Stomach (tissue), 9 donors: Measurements from ENCODE around the gene RTN3. TPM values are rescaled to one million over a fixed set of nuclear protein-coding genes. Genes with fewer than 3 reads are reported as not detected.
A peak's percentile ranks its signal among the peaks of the same experiment; 100 is the strongest.

Experiments used
- DNase-seq, 2 donors: peaks; one replicate each; pipeline versions ENCODE4 v3.0.0 to v3.0.0-alpha.2; 2013 to 2019
- H3K27ac ChIP-seq, 5 donors: fragments of 200-600 bp in 4 of 5; sonication (generic) in 4 of 5; one replicate each; pipeline ENCODE4 v1.5.1; 2013 to 2019; ENCODE audit warnings: mild to moderate bottlenecking in 1 of 5, moderate library complexity in 1 of 5
- H3K27me3 ChIP-seq, 3 donors: fragments of 200-600 bp; sonication (generic); one replicate each; pipeline ENCODE4 v1.5.1; 2017 to 2019; ENCODE audit warnings: mixed run types in 1 of 3
- H3K36me3 ChIP-seq, 4 donors: fragments of 200-600 bp; sonication (generic); 1 replicate in 3 of 4; 2 replicates in 1 of 4; pipeline ENCODE4 v1.5.1; 2016 to 2019
- H3K4me1 ChIP-seq, 4 donors: fragments of 200-600 bp; sonication (generic); one replicate each; pipeline ENCODE4 v1.5.1; 2016 to 2019
- H3K4me3 ChIP-seq, 4 donors: fragments of 200-600 bp; sonication (generic) in 3 of 4; one replicate each; pipeline ENCODE4 v1.5.1; 2016 to 2019; ENCODE audit warnings: mild to moderate bottlenecking in 1 of 4
- H3K9me3 ChIP-seq, 4 donors: fragments of 200-600 bp; sonication (generic); one replicate each; pipeline ENCODE4 v1.5.1; 2016 to 2019
- CTCF ChIP-seq, 7 experiments: fragments of 450-650 bp in 4 of 7; fragments of 200-600 bp in 3 of 7; sonication (generic) in 3 of 7; IDR thresholded peaks; one replicate each; pipeline ENCODE4 v1.5.1; 2016 to 2019; ENCODE audit warnings: antibody characterized with exemption in 7 of 7, control low read depth in 2 of 7, mild to moderate bottlenecking in 1 of 7
- EP300 ChIP-seq: sonication (generic); formaldehyde crosslinking; IDR thresholded peaks from one replicate; pipeline ENCODE4 v1.6.1; 2017; ENCODE audit warnings: antibody characterized with exemption
- POLR2A ChIP-seq, 4 donors: fragments of 450-650 bp; IDR thresholded peaks; one replicate each; pipeline ENCODE4 v1.6.1; 2016; ENCODE audit warnings: antibody characterized with exemption in 4 of 4, control low read depth in 2 of 4, mild to moderate bottlenecking in 1 of 4, moderate library complexity in 1 of 4
- POLR2AphosphoS5 ChIP-seq, 3 donors: sonication (generic); formaldehyde crosslinking; IDR thresholded peaks; one replicate each; pipeline ENCODE4 v1.6.1; 2016; ENCODE audit warnings: antibody characterized with exemption in 3 of 3
- WGBS, 5 donors: extraction: QIAGEN DNeasy Blood & Tissue Kit in 3 of 5; methylation state at CpG; one replicate each; pipeline versions ENCODE4 v1.1.5 to v1.1.7; 2013 to 2018; 5-methylcytosine and 5-hydroxymethylcytosine counted together
- intact Hi-C: fragments of 100-400 bp; cut with DNase I; formaldehyde crosslinking; loops from one replicate; pipeline ENCODE4 v1.15.1; 2023; ENCODE audit warnings: low total_unique reads
- polyA plus RNA-seq, 3 donors: library from polyadenylated mRNA; stranded (reverse); fragments of 200-250 nt; gene quantifications; one replicate each; pipeline ENCODE4 v1.2.3, GENCODE V29; 2013
- small RNA-seq, 4 donors: library from RNA; depleted of rRNA; stranded (forward); fragments of <200 nt; gene quantifications; one replicate each; pipeline ENCODE3, GENCODE V24; 2016
- total RNA-seq, 5 donors: library from RNA; depleted of rRNA; stranded (reverse); fragments of >200 nt; gene quantifications; one replicate each; pipeline versions ENCODE4 v1.1.0 to v1.2.3, GENCODE V29; 2014 to 2016
- donor health status: healthy with polysubstance abuse.
- donor health status: Bipolar disorder and iron deficiency.
- donor health status: healthy.

RTN3 gene
- total and polyA plus RNA-seq, 8 donors: 22.2 to 83.8 (median 30.3) TPM

GRCh38 chr11:63802637-63803414, 121.5 kb downstream of the RTN3 start:
- H3K36me3 ChIP-seq: no peaks in the 10 kb centered on the region
- H3K4me1 ChIP-seq: no peaks in the 10 kb centered on the region
- intact Hi-C loops: no loop called here
- H3K27me3 ChIP-seq: no peaks in the 10 kb centered on the region
- no peaks in the 10 kb centered on the region for H3K9me3 ChIP-seq
- no peak for TF ChIP-seq POLR2A (IDR thresholded peaks at IDR 0.05)
- no peak for TF ChIP-seq CTCF (IDR thresholded peaks at IDR 0.05)
- TF ChIP-seq EP300: no peak
- TF ChIP-seq POLR2AphosphoS5 (IDR thresholded peaks at IDR 0.05): no peak
- no peak overlapping the region for H3K4me3 ChIP-seq
- no peak for DNase-seq
- WGBS, 5 donors: 73 to 94% (median 91%) methylated on average over 10 of the region's 10 CpGs
- H3K27ac ChIP-seq: no peak overlapping the region

GRCh38 chr11:63804259-63804658, 123.0 kb downstream of the RTN3 start:
- H3K9me3 ChIP-seq: no peaks in the 10 kb centered on the region
- H3K4me1 ChIP-seq: no peaks in the 10 kb centered on the region
- TF ChIP-seq POLR2AphosphoS5 (IDR thresholded peaks at IDR 0.05) (peak in 1 of 3 donors; percentile 74), EP300 (no peak)
- 31 to 58% (median 46%) methylated on average over 6 of the region's 6 CpGs for WGBS, 5 donors
- H3K36me3 ChIP-seq: no peaks in the 10 kb centered on the region
- no peaks in the 10 kb centered on the region for H3K27me3 ChIP-seq
- intact Hi-C loops: no loop called here
- H3K4me3 ChIP-seq: no peak overlapping the region
- no peak overlapping the region for H3K27ac ChIP-seq
- peak; percentile 26 to 89 for DNase-seq

GRCh38 chr11:63805844-63806415, 124.6 kb downstream of the RTN3 start:
- Histone ChIP-seq H3K27ac (no peak overlapping the region), H3K9me3 (no peaks in the 10 kb centered on the region), H3K36me3 (no peaks in the 10 kb centered on the region), H3K4me3 (no peak overlapping the region), H3K4me1 (no peaks in the 10 kb centered on the region), H3K27me3 (no peaks in the 10 kb centered on the region)
- intact Hi-C loops: loop anchor here (5.0 kb wide), 1 partner anchor 34 kb away; no protein-coding TSS in a partner anchor
- TF ChIP-seq CTCF (IDR thresholded peaks at IDR 0.05) (no peak), POLR2AphosphoS5 (IDR thresholded peaks at IDR 0.05) (no peak), POLR2A (IDR thresholded peaks at IDR 0.05) (no peak)
- peak in 1 of 2 donors; percentile 24 for DNase-seq
- 77 to 83% (median 81%) methylated on average over 9 of the region's 9 CpGs for WGBS, 5 donors

Small RNAs within 50 kb of the gene (small RNA-seq; reads per million reads assigned to genes)
- gene AP000753.3 (0 reads per million in 4 donors), gene RN7SL596P (0 reads per million in 4 donors)

Other genes starting within 250 kb of the RTN3 start
- 1 to 10 TPM in 2 of 5 donors, not detected in 3; 1.8 to 2.4 TPM for gene PLAAT5, start 190.3 kb upstream of the RTN3 start, total RNA-seq
- 1 to 10 TPM; 1.1 to 1.9 (median 1.9) TPM for gene PLAAT5, start 190.3 kb upstream of the RTN3 start, polyA plus RNA-seq
- under 1 TPM in 1 of 5 donors, not detected in 4; 0.55 TPM for gene LGALS12, start 175.4 kb upstream of the RTN3 start, total RNA-seq
- 1 to 10 TPM in 1 of 3 donors, under 1 TPM in 2; 0.38 to 1.1 (median 0.44) TPM for gene LGALS12, start 175.4 kb upstream of the RTN3 start, polyA plus RNA-seq
- 100 to 1,000 TPM in 1 of 5 donors, 10 to 100 TPM in 3, 1 to 10 TPM in 1; 4.0 to 121 (median 12.7) TPM for gene PLAAT4, start 144.7 kb upstream of the RTN3 start, total RNA-seq
- 100 to 1,000 TPM in 1 of 3 donors, 10 to 100 TPM in 2; 86.9 to 262 (median 98.5) TPM for gene PLAAT4, start 144.7 kb upstream of the RTN3 start, polyA plus RNA-seq
- gene PLAAT2, start 118.1 kb upstream of the RTN3 start, total RNA-seq: 10 to 100 TPM in 1 of 5 donors, 1 to 10 TPM in 1, not detected in 3; 1.3 to 19.5 TPM
- gene PLAAT2, start 118.1 kb upstream of the RTN3 start, polyA plus RNA-seq: 10 to 100 TPM in 1 of 3 donors, 1 to 10 TPM in 2; 6.8 to 66.7 (median 7.6) TPM
- gene PLAAT3, start 67.1 kb upstream of the RTN3 start, total RNA-seq: 10 to 100 TPM in 3 of 5 donors, not detected in 2; 10.6 to 25.9 (median 21.0) TPM
- gene PLAAT3, start 67.1 kb upstream of the RTN3 start, polyA plus RNA-seq: 10 to 100 TPM; 51.2 to 75.0 (median 52.5) TPM
- gene ATL3, start 10.1 kb upstream of the RTN3 start, total RNA-seq: 10 to 100 TPM; 10.1 to 99.3 (median 53.5) TPM
- gene ATL3, start 10.1 kb upstream of the RTN3 start, polyA plus RNA-seq: 10 to 100 TPM in 1 of 3 donors, 1 to 10 TPM in 2; 5.7 to 17.7 (median 8.0) TPM
- 10 to 100 TPM in 2 of 5 donors, 1 to 10 TPM in 3; 1.8 to 16.8 (median 8.8) TPM for gene ZFTA, start 87.3 kb downstream of the RTN3 start, total RNA-seq
- gene ZFTA, start 87.3 kb downstream of the RTN3 start, polyA plus RNA-seq: 1 to 10 TPM; 4.4 to 6.9 (median 4.8) TPM
- 10 to 100 TPM in 1 of 5 donors, 1 to 10 TPM in 3, under 1 TPM in 1; 0.45 to 13.6 (median 5.7) TPM for gene SPINDOC, start 132.0 kb downstream of the RTN3 start, total RNA-seq
- gene SPINDOC, start 132.0 kb downstream of the RTN3 start, polyA plus RNA-seq: 10 to 100 TPM in 1 of 3 donors, 1 to 10 TPM in 2; 4.6 to 12.1 (median 5.8) TPM
- gene MARK2, start 157.6 kb downstream of the RTN3 start, total RNA-seq: 100 to 1,000 TPM in 1 of 5 donors, 10 to 100 TPM in 4; 13.8 to 128 (median 34.8) TPM
- gene MARK2, start 157.6 kb downstream of the RTN3 start, polyA plus RNA-seq: 10 to 100 TPM in 2 of 3 donors, 1 to 10 TPM in 1; 8.8 to 18.2 (median 13.9) TPM
- 1 to 10 TPM in 1 of 5 donors, under 1 TPM in 1, not detected in 3; 0.58 to 1.1 TPM for gene RCOR2, start 235.7 kb downstream of the RTN3 start, total RNA-seq
- 1 to 10 TPM in 1 of 3 donors, under 1 TPM in 2; 0.35 to 1.6 (median 0.92) TPM for gene RCOR2, start 235.7 kb downstream of the RTN3 start, polyA plus RNA-seq